ENCODE results near the gene YARS1. TPM values are rescaled to one million over a fixed set of nuclear protein-coding genes. Genes with fewer than 3 reads are reported as not detected.

Gene YARS1
- total and polyA plus RNA-seq, 2 of the 13 experiments (the other 11 are each of a cell fraction or from before 2014, with no cell fraction given) = 50.1 to 113 TPM

DNA sequence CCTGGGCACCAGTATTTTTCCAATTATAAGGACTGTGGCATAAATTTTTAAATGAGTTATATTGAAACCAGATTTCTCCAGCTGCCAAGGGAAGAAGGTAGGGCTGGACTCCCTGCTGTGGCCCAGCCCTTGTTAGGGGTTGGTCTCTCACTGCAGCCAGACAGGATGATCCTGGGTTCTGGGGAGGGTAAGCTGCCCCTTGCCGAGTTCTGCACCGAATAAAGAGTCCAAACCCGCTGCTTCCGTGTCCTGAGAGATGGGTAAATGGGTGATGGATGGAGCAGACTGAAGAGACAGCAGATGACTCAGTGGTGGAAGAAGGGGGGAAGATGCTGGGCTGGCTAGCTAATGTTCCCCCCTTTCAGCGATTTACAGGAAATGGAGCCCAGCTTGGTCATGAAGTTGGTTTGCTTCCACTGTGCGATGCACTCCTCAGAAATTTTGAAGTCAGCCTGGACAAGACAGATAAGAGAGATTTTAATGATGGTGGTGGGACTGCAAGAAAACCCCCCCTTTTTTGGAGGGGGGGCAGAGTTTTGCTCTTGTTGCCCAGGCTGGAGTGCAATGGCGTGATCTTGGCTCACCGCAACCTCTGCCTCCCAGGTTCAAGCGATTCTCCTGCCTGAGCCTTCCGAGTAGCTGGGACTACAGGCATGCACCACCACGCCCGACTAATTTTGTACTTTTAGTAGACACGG, 41.4 kb downstream of the YARS1 start:
- FAIRE-seq (no peak), ATAC-seq (no peak), DNase-seq (ENCODE audit: low spot score) (no peak)
- Histone ChIP-seq H3K79me2 (ENCODE audit: insufficient read depth, low read length) (no peaks in the 10 kb centered on the region), H3K9me3 (ENCODE audit: low read length) (no peaks in the 10 kb centered on the region), H3K4me2 (ENCODE audit: low read depth, low read length) (no peak overlapping the region), H3K36me3 (replicated peaks in 1 of 2; ENCODE audit: control insufficient read depth in 1 of 2, insufficient read depth in 2 of 2, low read length in 2 of 2) (peaks cover 28 to 48% of the 10 kb centered on the region in 2 experiments), H4K20me1 (ENCODE audit: insufficient read depth, low read length) (no peaks in the 10 kb centered on the region), H3K4me3 (replicated peaks in 1 of 3; ENCODE audit: insufficient read depth in 1 of 3, low read depth in 2 of 3, low read length in 3 of 3) (no peak overlapping the region), H3K4me1 (ENCODE audit: insufficient read depth, low read length) (no peaks in the 10 kb centered on the region), H3K27me3 (ENCODE audit: control insufficient read depth in 1 of 2, insufficient read depth in 2 of 2, low read length in 2 of 2) (no peaks in the 10 kb centered on the region), H3K9ac (ENCODE audit: insufficient read depth, low read depth, low read length) (no peak overlapping the region), H2AFZ (ENCODE audit: low read length) (no peak overlapping the region), H3K27ac (ENCODE audit: extremely low read length, insufficient read depth, low read length) (no peak overlapping the region)
- TSS peak; percentile 55 for BruUV-seq (replicated peaks)
- in situ Hi-C loops (cut with HindIII; ENCODE audit: extremely low pct_ligation_motif_present, low pct_unique_long_range_greater_than_20kb) = no loop called here
- ChIA-PET POLR2A (interaction anchor here (4.9 kb wide), 1 partner anchor 63 kb away, joined by 51 read pairs; no protein-coding TSS in a partner anchor), CTCF (ENCODE audit: low intra/inter-chr PET ratio, low total read pairs) (interaction anchor here (4.4 kb wide), 1 partner anchor 63 kb away, joined by 88 read pairs; no protein-coding TSS in a partner anchor)
- intact Hi-C loops (cut with micrococcal nuclease; ENCODE audit: unreplicated experiment) = no loop called here
- WGBS (ENCODE audit: low lambda C conversion rate) = 97% methylated on average over 13 of the region's 13 CpGs
- TF ChIP-seq RBM22 (optimal IDR thresholded peaks at IDR 0.05; ENCODE audit: low read length) (peak; percentile 32), STAT5B (CRISPR knock-in tag; IDR thresholded peaks at IDR 0.05) (no peak)

DNA sequence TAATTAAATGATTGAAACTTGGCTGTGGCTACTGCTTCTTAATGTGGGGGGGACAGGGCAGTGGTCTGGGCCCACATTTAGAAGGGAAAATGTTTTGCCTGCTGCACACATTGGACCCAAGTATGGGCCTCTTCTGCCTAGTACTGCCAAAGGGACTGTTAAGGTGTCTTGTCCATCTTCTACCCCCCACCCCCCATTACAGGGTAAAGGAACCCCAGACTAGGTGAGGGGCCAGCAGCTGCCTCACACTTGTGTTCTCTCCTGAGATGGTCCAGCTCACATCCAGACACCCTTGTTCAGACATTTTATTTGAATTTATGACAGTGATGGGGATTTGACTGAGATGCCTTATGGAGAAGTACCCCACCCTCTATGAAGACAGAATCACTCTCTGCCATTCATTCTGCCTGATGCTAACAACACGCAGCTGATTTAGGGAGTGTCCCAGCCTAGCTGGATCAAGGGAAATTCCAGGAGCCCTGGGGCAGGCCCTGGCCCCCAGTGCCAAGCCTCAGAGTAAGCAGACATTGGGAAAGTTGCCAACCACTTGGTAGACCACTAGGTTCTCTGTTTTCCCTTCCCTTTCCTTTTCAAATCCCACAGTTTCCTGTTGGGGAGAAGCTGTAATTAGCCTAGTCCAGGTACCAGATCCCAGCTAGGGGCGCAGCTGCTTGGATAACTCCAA, 42.1 kb downstream of the YARS1 start:
- no peak overlapping the region for H3K9ac ChIP-seq (ENCODE audit: insufficient read depth, low read depth, low read length)
- H3K79me2 ChIP-seq (ENCODE audit: insufficient read depth, low read length) = no peaks in the 10 kb centered on the region
- H2AFZ ChIP-seq (ENCODE audit: low read length) = no peak overlapping the region
- no peaks in the 10 kb centered on the region for H3K27me3 ChIP-seq (ENCODE audit: control insufficient read depth in 1 of 2, insufficient read depth in 2 of 2, low read length in 2 of 2)
- H4K20me1 ChIP-seq (ENCODE audit: insufficient read depth, low read length) = no peaks in the 10 kb centered on the region
- DNase-seq (ENCODE audit: low spot score) (no peak), ATAC-seq (no peak), FAIRE-seq (no peak)
- BruUV-seq (replicated peaks) = no TSS peak
- in situ Hi-C loops (cut with HindIII; ENCODE audit: extremely low pct_ligation_motif_present, low pct_unique_long_range_greater_than_20kb) = no loop called here
- H3K4me3 ChIP-seq (replicated peaks in 1 of 3; ENCODE audit: insufficient read depth in 1 of 3, low read depth in 2 of 3, low read length in 3 of 3) = no peak overlapping the region
- ChIA-PET POLR2A (interaction anchor here (0.7 to 4.9 kb wide), 4 partner anchors 9 to 62 kb away, joined by 3 to 51 read pairs (median 10); no protein-coding TSS in a partner anchor), CTCF (ENCODE audit: low intra/inter-chr PET ratio, low total read pairs) (interaction anchor here (4.4 kb wide), 1 partner anchor 63 kb away, joined by 88 read pairs; no protein-coding TSS in a partner anchor)
- H3K27ac ChIP-seq (ENCODE audit: extremely low read length, insufficient read depth, low read length) = no peak overlapping the region
- H3K4me2 ChIP-seq (ENCODE audit: low read depth, low read length) = no peak overlapping the region
- peaks cover 22 to 42% of the 10 kb centered on the region in 2 experiments for H3K36me3 ChIP-seq (replicated peaks in 1 of 2; ENCODE audit: control insufficient read depth in 1 of 2, insufficient read depth in 2 of 2, low read length in 2 of 2)
- no peaks in the 10 kb centered on the region for H3K4me1 ChIP-seq (ENCODE audit: insufficient read depth, low read length)
- TF ChIP-seq POLR2AphosphoS5 (IDR thresholded peaks at IDR 0.05; ENCODE audit: low read depth, low read length) (peak; percentile 32; the same call in 1 of the 2 replicates), NCOR1 (IDR thresholded peaks at IDR 0.05; ENCODE audit: borderline replicate concordance, low read length) (no peak), ZNF180 (CRISPR knock-in tag; IDR thresholded peaks at IDR 0.05; ENCODE audit: borderline replicate concordance, low read depth) (no peak), NKX3-1 (CRISPR knock-in tag; IDR thresholded peaks at IDR 0.05) (no peak), RBM22 (optimal IDR thresholded peaks at IDR 0.05; ENCODE audit: low read length) (peak; percentile 70), DR1 (CRISPR knock-in tag; IDR thresholded peaks at IDR 0.05) (no peak), POLR2G (IDR thresholded peaks at IDR 0.05; ENCODE audit: low read depth, low read length) (0 out of 2 replicates have a peak, but pooled peaks have one; percentile 23), POLR2A (IDR thresholded peaks at IDR 0.05; ENCODE audit: insufficient read depth in 1 of 2, low read depth in 2 of 2, low read length in 2 of 2) (peak in 1 of 2 experiments; percentile 22; a peak in 1 of 4 replicates)
- 100% methylated on average over 2 of the region's 2 CpGs for WGBS (ENCODE audit: low lambda C conversion rate)
- no peaks in the 10 kb centered on the region for H3K9me3 ChIP-seq (ENCODE audit: low read length)
- intact Hi-C loops (cut with micrococcal nuclease; ENCODE audit: unreplicated experiment) = no loop called here

All from HepG2 (cell line).